Uterus (tissue), 2 donors: ENCODE data around the gene PTPRD.

Source experiments
- CTCF ChIP-seq, 4 experiments: fragments of 200-600 bp in 2 of 4; fragments of 450-650 bp in 2 of 4; sonication (generic) in 2 of 4; IDR thresholded peaks; one replicate each; pipeline ENCODE4 v1.5.1; 2016 to 2019; ENCODE audit warnings: antibody characterized with exemption in 4 of 4, mild to moderate bottlenecking in 2 of 4, moderate library complexity in 1 of 4
- POLR2A ChIP-seq, 2 donors: fragments of 450-650 bp; IDR thresholded peaks; one replicate each; pipeline ENCODE4 v1.6.1; 2016; ENCODE audit warnings: antibody characterized with exemption in 2 of 2, mild to moderate bottlenecking in 1 of 2, moderate library complexity in 1 of 2

DNA sequence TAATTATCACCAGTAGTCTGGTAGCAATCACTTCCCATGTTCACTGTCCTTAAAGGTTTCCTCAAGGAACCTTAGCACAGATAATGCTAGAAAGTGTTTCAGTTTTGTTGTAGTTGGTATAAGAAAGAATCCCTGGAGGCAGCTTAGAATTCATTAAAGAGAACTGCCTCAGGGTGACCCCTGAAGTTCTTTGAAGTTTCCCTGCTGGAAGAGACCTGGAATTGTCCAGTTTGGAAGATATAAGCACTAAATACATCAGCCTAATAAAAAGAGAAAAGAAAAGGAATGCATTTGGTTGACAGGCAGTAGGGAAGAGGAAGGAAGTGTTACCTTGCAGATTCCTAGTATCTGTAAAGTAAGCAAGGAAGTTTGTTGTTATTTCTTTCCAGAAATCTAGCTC is 1813.6 kb downstream of the PTPRD start:
- TF ChIP-seq CTCF (IDR thresholded peaks at IDR 0.05) = no peak
- TF ChIP-seq POLR2A (IDR thresholded peaks at IDR 0.05) = no peak
